Neural cell (in vitro differentiated cells): ENCODE data around the gene MYO9B.

ENCODE experiments used
- EP300 ChIP-seq: fragments of 450-650 bp; conservative IDR thresholded peaks from 2 replicates; pipeline ENCODE4 v1.6.1; 2014; ENCODE audit warnings: antibody characterized with exemption, mild to moderate bottlenecking, moderate library complexity; ENCODE audit not compliant: poor library complexity, severe bottlenecking
- SMC3 ChIP-seq: fragments of 450-650 bp; conservative IDR thresholded peaks from 2 replicates; pipeline ENCODE4 v1.6.1; 2014; ENCODE audit warnings: antibody characterized with exemption, mild to moderate bottlenecking, moderate library complexity; ENCODE audit not compliant: poor library complexity
- TF ChIP-seq, protein P1 (sequence below): fragments of 450-650 bp; IDR thresholded peaks from 2 replicates; pipeline ENCODE4 v1.5.1; 2014; ENCODE audit warnings: antibody characterized with exemption, mild to moderate bottlenecking, moderate library complexity; ENCODE audit not compliant: poor library complexity, severe bottlenecking

GRCh38 chr19:17145546-17146497 lies 70.2 kb downstream of the MYO9B start:
- TF ChIP-seq, protein P1, sequence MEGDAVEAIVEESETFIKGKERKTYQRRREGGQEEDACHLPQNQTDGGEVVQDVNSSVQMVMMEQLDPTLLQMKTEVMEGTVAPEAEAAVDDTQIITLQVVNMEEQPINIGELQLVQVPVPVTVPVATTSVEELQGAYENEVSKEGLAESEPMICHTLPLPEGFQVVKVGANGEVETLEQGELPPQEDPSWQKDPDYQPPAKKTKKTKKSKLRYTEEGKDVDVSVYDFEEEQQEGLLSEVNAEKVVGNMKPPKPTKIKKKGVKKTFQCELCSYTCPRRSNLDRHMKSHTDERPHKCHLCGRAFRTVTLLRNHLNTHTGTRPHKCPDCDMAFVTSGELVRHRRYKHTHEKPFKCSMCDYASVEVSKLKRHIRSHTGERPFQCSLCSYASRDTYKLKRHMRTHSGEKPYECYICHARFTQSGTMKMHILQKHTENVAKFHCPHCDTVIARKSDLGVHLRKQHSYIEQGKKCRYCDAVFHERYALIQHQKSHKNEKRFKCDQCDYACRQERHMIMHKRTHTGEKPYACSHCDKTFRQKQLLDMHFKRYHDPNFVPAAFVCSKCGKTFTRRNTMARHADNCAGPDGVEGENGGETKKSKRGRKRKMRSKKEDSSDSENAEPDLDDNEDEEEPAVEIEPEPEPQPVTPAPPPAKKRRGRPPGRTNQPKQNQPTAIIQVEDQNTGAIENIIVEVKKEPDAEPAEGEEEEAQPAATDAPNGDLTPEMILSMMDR, result no peak
- TF ChIP-seq SMC3, result no peak
- no peak for TF ChIP-seq EP300
